SH-SY5Y (cell line): ENCODE measurements around the gene TMEM63B.

ENCODE experiments used
- GATA2 ChIP-seq: IDR thresholded peaks from 2 replicates; pipeline ENCODE4 v1.6.1; 2011; ENCODE audit warnings: mild to moderate bottlenecking, low read depth, low read length
- GATA3 ChIP-seq: IDR thresholded peaks from 2 replicates; pipeline ENCODE4 v1.6.1; 2011; ENCODE audit warnings: low read depth, mild to moderate bottlenecking, low read length, moderate library complexity

Gene TMEM63B

GRCh38 chr6:44199883-44200282 is 72.5 kb downstream of the TMEM63B start:
- TF ChIP-seq GATA3 (no peak), GATA2 (no peak)

GRCh38 chr6:44201200-44201599 is 73.8 kb downstream of the TMEM63B start:
- TF ChIP-seq GATA2 (no peak), GATA3 (no peak)

- TF ChIP-seq GATA3 (no peak), GATA2 (no peak)
These were observed 74.4 kb downstream of the TMEM63B start for GRCh38 chr6:44201638-44202303.

- TF ChIP-seq GATA2 (no peak), GATA3 (no peak)
These were observed 75.1 kb downstream of the TMEM63B start for GRCh38 chr6:44202332-44202971.

GRCh38 chr6:44202972-44203750 is 75.8 kb downstream of the TMEM63B start:
- TF ChIP-seq GATA2: no peak
- no peak for TF ChIP-seq GATA3

GRCh38 chr6:44203955-44204354 is 76.6 kb downstream of the TMEM63B start:
- TF ChIP-seq GATA2 (no peak), GATA3 (no peak)
